ENCODE measurements around the gene UBQLN1. TPM values are rescaled to one million over a fixed set of nuclear protein-coding genes. Genes with fewer than 3 reads are reported as not detected.

The UBQLN1 gene
- total RNA-seq, 2 donors from 2014 or later = 114 to 119 TPM

GRCh38 chr9:83623679-83624076, 84.1 kb downstream of the UBQLN1 start:
- H3K27me3 ChIP-seq (ENCODE audit: control insufficient read depth, insufficient read depth, low read length, poor library complexity, severe bottlenecking) = no peaks in the 10 kb centered on the region
- H3K9me3 ChIP-seq (ENCODE audit: control insufficient read depth, low read length) = no peaks in the 10 kb centered on the region
- WGBS, 2 experiments (ENCODE audit: insufficient coverage in 1 of 2, insufficient read length in 1 of 2) = 54 to 100% methylated on average over 1 to 5 of the region's 5 CpGs
- peak overlapping the region; percentile 87 for H3K4me3 ChIP-seq (ENCODE audit: low read length)
- H3K27ac ChIP-seq (ENCODE audit: low read depth, low read length) = no peak overlapping the region
- TF ChIP-seq, protein P1, sequence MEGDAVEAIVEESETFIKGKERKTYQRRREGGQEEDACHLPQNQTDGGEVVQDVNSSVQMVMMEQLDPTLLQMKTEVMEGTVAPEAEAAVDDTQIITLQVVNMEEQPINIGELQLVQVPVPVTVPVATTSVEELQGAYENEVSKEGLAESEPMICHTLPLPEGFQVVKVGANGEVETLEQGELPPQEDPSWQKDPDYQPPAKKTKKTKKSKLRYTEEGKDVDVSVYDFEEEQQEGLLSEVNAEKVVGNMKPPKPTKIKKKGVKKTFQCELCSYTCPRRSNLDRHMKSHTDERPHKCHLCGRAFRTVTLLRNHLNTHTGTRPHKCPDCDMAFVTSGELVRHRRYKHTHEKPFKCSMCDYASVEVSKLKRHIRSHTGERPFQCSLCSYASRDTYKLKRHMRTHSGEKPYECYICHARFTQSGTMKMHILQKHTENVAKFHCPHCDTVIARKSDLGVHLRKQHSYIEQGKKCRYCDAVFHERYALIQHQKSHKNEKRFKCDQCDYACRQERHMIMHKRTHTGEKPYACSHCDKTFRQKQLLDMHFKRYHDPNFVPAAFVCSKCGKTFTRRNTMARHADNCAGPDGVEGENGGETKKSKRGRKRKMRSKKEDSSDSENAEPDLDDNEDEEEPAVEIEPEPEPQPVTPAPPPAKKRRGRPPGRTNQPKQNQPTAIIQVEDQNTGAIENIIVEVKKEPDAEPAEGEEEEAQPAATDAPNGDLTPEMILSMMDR (conservative IDR thresholded peaks at IDR 0.05) = no peak
- peaks cover 5% of the 10 kb centered on the region for H3K4me1 ChIP-seq (ENCODE audit: control insufficient read depth, insufficient read depth, low read length)
- peaks cover 6% of the 10 kb centered on the region for H3K27me3 Mint-ChIP-seq (ENCODE audit: insufficient read depth)
- no peaks in the 10 kb centered on the region for H3K36me3 ChIP-seq (ENCODE audit: control insufficient read depth, insufficient read depth, low read length)
- peak overlapping the region; percentile 44 for H3K9ac ChIP-seq (ENCODE audit: extremely low read depth, low read length, poor library complexity, severe bottlenecking)
- peak overlapping the region; percentile 75 for H3K4me3 Mint-ChIP-seq
- H3K27ac Mint-ChIP-seq = no peak overlapping the region
- DNase-seq = no peak
- no peaks in the 10 kb centered on the region for H3K9me3 Mint-ChIP-seq
- peaks cover 18% of the 10 kb centered on the region for H3K4me1 Mint-ChIP-seq
- no peaks in the 10 kb centered on the region for H3K36me3 Mint-ChIP-seq (ENCODE audit: low read depth)

DNA sequence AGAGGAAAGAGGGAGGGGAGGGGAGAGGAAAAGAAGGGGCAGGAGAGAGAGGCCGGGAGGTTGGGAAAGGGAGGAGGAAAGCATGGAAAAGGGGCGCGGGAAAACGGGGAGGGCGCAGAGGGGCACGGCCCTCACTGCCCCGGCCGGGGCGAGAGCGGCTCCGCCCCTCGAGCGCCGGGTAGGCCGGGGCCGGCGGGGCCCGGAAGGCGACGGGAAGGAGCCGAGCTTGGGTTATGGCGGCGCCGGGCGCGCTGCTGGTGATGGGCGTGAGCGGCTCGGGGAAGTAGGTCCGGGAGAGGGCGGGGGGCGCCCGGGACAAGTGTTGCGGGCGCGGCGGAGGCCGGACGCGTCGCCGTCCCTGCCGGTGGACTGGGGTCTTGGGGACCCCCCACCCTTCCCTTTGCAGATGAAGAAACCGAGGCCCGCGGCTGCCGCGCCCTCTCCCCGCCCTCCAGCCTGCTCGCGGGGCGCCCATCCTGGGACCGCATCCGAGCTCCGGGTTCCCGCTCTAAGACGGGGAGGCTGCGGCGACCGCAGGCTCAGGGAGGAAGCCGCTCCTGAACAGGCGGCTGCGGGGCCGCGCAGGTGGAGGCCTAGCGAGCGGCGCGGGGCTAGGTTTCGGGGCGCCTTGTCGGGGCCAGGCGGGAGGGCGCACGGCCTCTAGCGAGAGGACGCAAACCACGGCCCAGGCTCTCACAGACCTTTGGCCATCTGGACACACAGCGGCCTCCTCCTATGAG, 84.6 kb downstream of the UBQLN1 start, which contains the start of gene IDNK:
TSS of gene IDNK (plus strand) at position 205 of the 740 bp plus-strand sequence. CDS start at position 234, 29 bp downstream.
- H3K36me3 ChIP-seq (ENCODE audit: control insufficient read depth, insufficient read depth, low read length) = no peaks in the 10 kb centered on the region
- 0 to 2% methylated on average over 9 to 79 of the region's 79 CpGs for WGBS, 2 experiments (ENCODE audit: insufficient coverage in 1 of 2, insufficient read length in 1 of 2)
- H3K9me3 ChIP-seq (ENCODE audit: control insufficient read depth, low read length) = no peaks in the 10 kb centered on the region
- H3K27ac ChIP-seq (ENCODE audit: low read depth, low read length) = peak within 1 kb of the TSS; percentile 27
- TF ChIP-seq, protein P1 (conservative IDR thresholded peaks at IDR 0.05) = no peak
- peaks cover 5% of the 10 kb centered on the region for H3K4me1 ChIP-seq (ENCODE audit: control insufficient read depth, insufficient read depth, low read length)
- Mint-ChIP-seq H3K4me3 (peak within 1 kb of the TSS; percentile 75), H3K27ac (peak within 1 kb of the TSS; percentile 70), H3K27me3 (ENCODE audit: insufficient read depth) (peaks cover 7% of the 10 kb centered on the region), H3K36me3 (ENCODE audit: low read depth) (no peaks in the 10 kb centered on the region), H3K9me3 (no peaks in the 10 kb centered on the region), H3K4me1 (peaks cover 17% of the 10 kb centered on the region)
- H3K9ac ChIP-seq (ENCODE audit: extremely low read depth, low read length, poor library complexity, severe bottlenecking) = peak within 1 kb of the TSS; percentile 44
- H3K4me3 ChIP-seq (ENCODE audit: low read length) = peak within 1 kb of the TSS; percentile 87
- H3K27me3 ChIP-seq (ENCODE audit: control insufficient read depth, insufficient read depth, low read length, poor library complexity, severe bottlenecking) = no peaks in the 10 kb centered on the region
- peak; percentile 87 for DNase-seq

GRCh38 chr9:83622433-83622938, 85.3 kb downstream of the UBQLN1 start:
- 26 to 80% methylated on average over 2 to 16 of the region's 21 CpGs for WGBS, 2 experiments (ENCODE audit: insufficient coverage in 1 of 2, insufficient read length in 1 of 2)
- Mint-ChIP-seq H3K9me3 (no peaks in the 10 kb centered on the region), H3K27ac (peak overlapping the region; percentile 70), H3K4me3 (peak overlapping the region; percentile 75), H3K4me1 (peaks cover 17% of the 10 kb centered on the region), H3K36me3 (ENCODE audit: low read depth) (no peaks in the 10 kb centered on the region), H3K27me3 (ENCODE audit: insufficient read depth) (peaks cover 7% of the 10 kb centered on the region)
- peak overlapping the region; percentile 44 for H3K9ac ChIP-seq (ENCODE audit: extremely low read depth, low read length, poor library complexity, severe bottlenecking)
- peak overlapping the region; percentile 27 for H3K27ac ChIP-seq (ENCODE audit: low read depth, low read length)
- H3K4me3 ChIP-seq (ENCODE audit: low read length) = peak overlapping the region; percentile 87
- DNase-seq = no peak
- TF ChIP-seq, protein P1 (conservative IDR thresholded peaks at IDR 0.05) = no peak
- peaks cover 5% of the 10 kb centered on the region for H3K4me1 ChIP-seq (ENCODE audit: control insufficient read depth, insufficient read depth, low read length)
- H3K9me3 ChIP-seq (ENCODE audit: control insufficient read depth, low read length) = no peaks in the 10 kb centered on the region
- H3K36me3 ChIP-seq (ENCODE audit: control insufficient read depth, insufficient read depth, low read length) = no peaks in the 10 kb centered on the region
- H3K27me3 ChIP-seq (ENCODE audit: control insufficient read depth, insufficient read depth, low read length, poor library complexity, severe bottlenecking) = no peaks in the 10 kb centered on the region

All from endodermal cell (in vitro differentiated cells).